ENCODE data around the gene RAB20.
"Not testable (repeated sequence)": the region's sequence is repeated elsewhere in the genome, so short reads cannot be mapped to it uniquely, and the experiment has no call there.

RAB20 gene

GRCh38 chr13:110535526-110535925, 26.0 kb downstream of the RAB20 start:
- TF ChIP-seq CTCF (IDR thresholded peaks at IDR 0.05; ENCODE audit: low read length) (no peak), EZH2 (IDR thresholded peaks at IDR 0.05; ENCODE audit: borderline replicate concordance, low read length) (no peak)
- Histone ChIP-seq H3K9me2 (ENCODE audit: low read depth, low read length) (no peaks in the 10 kb centered on the region), H3K4me2 (ENCODE audit: low read length) (no peak overlapping the region), H3K79me2 (ENCODE audit: insufficient read depth, low read length) (no peaks in the 10 kb centered on the region), H3F3A (ENCODE audit: insufficient read depth, low read length) (no peaks in the 10 kb centered on the region), H3K36me3 (ENCODE audit: insufficient read depth, low read length) (no peaks in the 10 kb centered on the region), H3K27ac (ENCODE audit: low read depth, low read length, poor library complexity, severe bottlenecking) (no peak overlapping the region), H3K9me3 (ENCODE audit: low read length) (no peaks in the 10 kb centered on the region), H3K27me3 (ENCODE audit: insufficient read depth, low read length) (no peaks in the 10 kb centered on the region; the same call in 1 of the 2 replicates), H3K4me1 (ENCODE audit: insufficient read depth, low read length, severe bottlenecking) (no peaks in the 10 kb centered on the region), H4K20me1 (ENCODE audit: insufficient read depth, low read length) (no peaks in the 10 kb centered on the region), H3K9ac (ENCODE audit: low read length) (no peak overlapping the region), H2AFZ (ENCODE audit: low read length) (no peak overlapping the region), H3K4me3 (ENCODE audit: low read depth, low read length, poor library complexity, severe bottlenecking) (no peak overlapping the region)

GRCh38 chr13:110533771-110534670, 27.5 kb downstream of the RAB20 start:
- peaks cover 8% of the 10 kb centered on the region; the same call in 1 of the 2 replicates for H3K27me3 ChIP-seq (ENCODE audit: insufficient read depth, low read length)
- no peaks in the 10 kb centered on the region for H3K4me1 ChIP-seq (ENCODE audit: insufficient read depth, low read length, severe bottlenecking)
- no peaks in the 10 kb centered on the region for H3F3A ChIP-seq (ENCODE audit: insufficient read depth, low read length)
- no peak overlapping the region for H3K9ac ChIP-seq (ENCODE audit: low read length)
- no peak overlapping the region for H2AFZ ChIP-seq (ENCODE audit: low read length)
- no peak overlapping the region for H3K4me3 ChIP-seq (ENCODE audit: low read depth, low read length, poor library complexity, severe bottlenecking)
- no peak overlapping the region for H3K27ac ChIP-seq (ENCODE audit: low read depth, low read length, poor library complexity, severe bottlenecking)
- H3K4me2 ChIP-seq (ENCODE audit: low read length): no peak overlapping the region
- no peaks in the 10 kb centered on the region for H3K79me2 ChIP-seq (ENCODE audit: insufficient read depth, low read length)
- no peaks in the 10 kb centered on the region for H3K9me2 ChIP-seq (ENCODE audit: low read depth, low read length)
- H3K9me3 ChIP-seq (ENCODE audit: low read length): no peaks in the 10 kb centered on the region
- TF ChIP-seq EZH2 (IDR thresholded peaks at IDR 0.05; ENCODE audit: borderline replicate concordance, low read length) (no peak), CTCF (IDR thresholded peaks at IDR 0.05; ENCODE audit: low read length) (no peak)
- H3K36me3 ChIP-seq (ENCODE audit: insufficient read depth, low read length): no peaks in the 10 kb centered on the region; the same call in 1 of the 2 replicates
- no peaks in the 10 kb centered on the region for H4K20me1 ChIP-seq (ENCODE audit: insufficient read depth, low read length)

- H3K27me3 ChIP-seq (ENCODE audit: insufficient read depth, low read length): peaks cover 12% of the 10 kb centered on the region; the same call in 1 of the 2 replicates
- not testable (repeated sequence) for H3F3A ChIP-seq (ENCODE audit: insufficient read depth, low read length); H3K9ac ChIP-seq (ENCODE audit: low read length); H3K4me3 ChIP-seq (ENCODE audit: low read depth, low read length, poor library complexity, severe bottlenecking); H3K79me2 ChIP-seq (ENCODE audit: insufficient read depth, low read length); H3K9me2 ChIP-seq (ENCODE audit: low read depth, low read length); H3K9me3 ChIP-seq (ENCODE audit: low read length); H3K36me3 ChIP-seq (ENCODE audit: insufficient read depth, low read length); H3K4me1 ChIP-seq (ENCODE audit: insufficient read depth, low read length, severe bottlenecking); H3K27ac ChIP-seq (ENCODE audit: low read depth, low read length, poor library complexity, severe bottlenecking); H3K4me2 ChIP-seq (ENCODE audit: low read length); H2AFZ ChIP-seq (ENCODE audit: low read length); H4K20me1 ChIP-seq (ENCODE audit: insufficient read depth, low read length)
These were observed 29.3 kb downstream of the RAB20 start for GRCh38 chr13:110532258-110532657.
